ENCODE data around the gene LPP.

GRCh38 chr3:188934989-188935388 lies 781.0 kb downstream of the LPP start:
- TF ChIP-seq CTCF (IDR thresholded peaks at IDR 0.05), result no peak
- TF ChIP-seq POLR2A (IDR thresholded peaks at IDR 0.05), result no peak
